Right lobe of liver (tissue), 4 donors: Measurements from ENCODE around the gene GALNTL6.

ENCODE experiments used
- CTCF ChIP-seq, 4 donors: fragments of 200-600 bp in 3 of 4; fragments of 450-650 bp in 1 of 4; IDR thresholded peaks; one replicate each; pipeline versions ENCODE4 v1.5.1 to v1.8.0; 2016 to 2022; ENCODE audit warnings: antibody characterized with exemption in 4 of 4, mild to moderate bottlenecking in 2 of 4
- POLR2A ChIP-seq: fragments of 450-650 bp; IDR thresholded peaks from one replicate; pipeline ENCODE4 v1.6.1; 2017; ENCODE audit warnings: antibody characterized with exemption, mild to moderate bottlenecking
- donor health status: DM: no; HTN: no; CAD: no.
- donor health status: DM: no; HTN: no; CAD: no.
- donor health status: DM: no; HTN: yes; CAD: no.

DNA sequence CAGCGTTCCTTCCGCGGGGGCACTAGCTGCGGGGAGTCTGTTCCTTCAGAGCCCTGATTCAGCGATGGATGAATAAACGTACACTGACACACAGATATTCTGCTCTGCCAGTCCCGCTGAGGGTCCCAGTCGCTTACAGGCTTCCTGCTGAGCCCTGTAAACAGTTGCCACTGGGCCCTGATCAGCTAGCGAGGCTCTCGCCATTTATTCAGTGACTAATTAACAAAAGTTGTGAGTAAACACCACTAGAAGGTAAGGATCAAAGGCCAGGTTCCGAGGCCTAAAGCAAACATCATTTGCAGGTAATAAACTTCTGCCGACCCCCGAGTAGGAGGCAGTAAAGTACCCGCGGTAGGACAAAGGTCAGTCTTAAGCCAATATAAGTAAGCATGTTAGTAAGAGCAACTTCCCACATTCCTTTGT is 912.8 kb downstream of the GALNTL6 start:
- TF ChIP-seq CTCF (IDR thresholded peaks at IDR 0.05) (no peak), POLR2A (no peak)
